GM23338 (cell line): Measurements from ENCODE around the gene ADD1. TPM values are rescaled to one million over a fixed set of nuclear protein-coding genes. Genes with fewer than 3 reads are reported as not detected.
"Not testable (repeated sequence)": the region's sequence is repeated elsewhere in the genome, so short reads cannot be mapped to it uniquely, and the experiment has no call there.

Source experiments
- ATAC-seq: fragments of 200-7000 bp; cut with Tn5 transposase; 3 replicates; pipeline ENCODE4 v1.9.1; 2020
- DNase-seq: peaks from one replicate; pipeline ENCODE4 v3.0.0-alpha.2; 2015; ENCODE audit warnings: low spot score
- H2AFZ ChIP-seq: fragments of 200-600 bp; sonication (generic); 2 replicates; pipeline ENCODE4 v1.8.0; 2016; ENCODE audit warnings: antibody characterized with exemption, mild to moderate bottlenecking, moderate library complexity
- H3F3A ChIP-seq: fragments of 200-600 bp; sonication (generic); replicated peaks from 2 replicates; pipeline ENCODE4 v1.8.0; 2017; ENCODE audit warnings: antibody characterized with exemption, mixed run types, low read depth
- H3K27ac ChIP-seq: fragments of 200-600 bp; sonication (generic); 2 replicates; pipeline ENCODE4 v1.6.1; 2016; ENCODE audit warnings: low read depth
- H3K27me3 ChIP-seq: fragments of 200-600 bp; sonication (generic); 2 replicates; pipeline ENCODE4 v1.8.0; 2016; ENCODE audit warnings: mild to moderate bottlenecking, mixed run types, moderate library complexity; ENCODE audit not compliant: insufficient read depth
- H3K36me3 ChIP-seq: fragments of 200-600 bp; sonication (generic); 2 replicates; pipeline ENCODE4 v1.8.0; 2016; ENCODE audit warnings: mild to moderate bottlenecking; ENCODE audit not compliant: insufficient read depth
- H3K4me1 ChIP-seq: fragments of 200-600 bp; sonication (generic); 2 replicates; pipeline ENCODE4 v1.8.0; 2016; ENCODE audit warnings: mild to moderate bottlenecking, moderate library complexity; ENCODE audit not compliant: insufficient read depth
- H3K4me2 ChIP-seq: fragments of 200-600 bp; sonication (generic); 2 replicates; pipeline ENCODE4 v1.7.1; 2017; ENCODE audit warnings: mixed run types
- H3K4me3 ChIP-seq: fragments of 200-600 bp; sonication (generic); 2 replicates; pipeline ENCODE4 v1.6.1; 2016; ENCODE audit warnings: mixed run types
- H3K79me2 ChIP-seq: fragments of 200-600 bp; sonication (generic); replicated peaks from 2 replicates; pipeline ENCODE4 v1.8.0; 2017; ENCODE audit warnings: mild to moderate bottlenecking; ENCODE audit not compliant: insufficient read depth
- H3K9me2 ChIP-seq: fragments of 200-600 bp; sonication (generic); 2 replicates; pipeline ENCODE4 v1.8.0; 2017; ENCODE audit not compliant: insufficient read depth
- H4K20me1 ChIP-seq: fragments of 200-600 bp; sonication (generic); replicated peaks from 2 replicates; pipeline ENCODE4 v1.8.0; 2017; ENCODE audit warnings: mild to moderate bottlenecking; ENCODE audit not compliant: insufficient read depth
- H3K27ac Mint-ChIP-seq: 2 replicates; pipeline ENCODE4 v1.8.0; 2020; ENCODE audit warnings: inconsistent platforms, mild to moderate bottlenecking, moderate library complexity, mixed read lengths
- H3K27me3 Mint-ChIP-seq: 3 replicates; pipeline ENCODE4 v1.8.0; 2022; ENCODE audit warnings: low read depth, mild to moderate bottlenecking, moderate library complexity, mixed read lengths, inconsistent platforms; ENCODE audit not compliant: insufficient read depth, poor library complexity
- H3K36me3 Mint-ChIP-seq: 3 replicates; pipeline ENCODE4 v1.8.0; 2021; ENCODE audit warnings: low read depth, mild to moderate bottlenecking, inconsistent platforms, moderate library complexity, mixed read lengths
- H3K4me1 Mint-ChIP-seq: 3 replicates; pipeline ENCODE4 v1.8.0; 2020; ENCODE audit warnings: mild to moderate bottlenecking, inconsistent platforms, mixed read lengths
- H3K4me3 Mint-ChIP-seq: 3 replicates; pipeline ENCODE4 v1.8.0; 2021; ENCODE audit warnings: moderate library complexity, mild to moderate bottlenecking, inconsistent platforms, mixed read lengths
- H3K9me3 Mint-ChIP-seq: 3 replicates; pipeline ENCODE4 v1.8.0; 2020; ENCODE audit warnings: moderate library complexity, mild to moderate bottlenecking, inconsistent platforms, mixed read lengths
- CREB1 ChIP-seq: fragments of 250-450 bp; sonication (Bioruptor Pico); IDR thresholded peaks from 2 replicates; pipeline ENCODE4 v1.5.0; 2020; ENCODE audit warnings: low read depth, mild to moderate bottlenecking, moderate library complexity
- CTCF ChIP-seq, 2 experiments: fragments of 200-600 bp in 1 of 2; sonication (generic) in 1 of 2; conservative IDR thresholded peaks; 2 replicates each; pipeline versions ENCODE4 v1.5.1 to v1.6.1; 2016 to 2017; ENCODE audit warnings: antibody characterized with exemption in 2 of 2, low read depth in 2 of 2, mild to moderate bottlenecking in 2 of 2, moderate library complexity in 1 of 2
- EZH2 ChIP-seq: fragments of 200-600 bp; sonication (generic); IDR thresholded peaks from one replicate; pipeline ENCODE4 v1.8.0; 2017; ENCODE audit warnings: antibody characterized with exemption, mild to moderate bottlenecking, low read depth; ENCODE audit not compliant: unreplicated experiment
- JUNB ChIP-seq: IDR thresholded peaks from one replicate; pipeline ENCODE4 v1.6.1; 2016; ENCODE audit warnings: antibody characterized with exemption; ENCODE audit not compliant: unreplicated experiment
- NANOG ChIP-seq: IDR thresholded peaks from 2 replicates; pipeline ENCODE4 v1.6.1; 2016; ENCODE audit warnings: antibody characterized with exemption, borderline replicate concordance
- POLR2AphosphoS5 ChIP-seq: IDR thresholded peaks from 2 replicates; pipeline ENCODE4 v1.6.1; 2016; ENCODE audit warnings: antibody characterized with exemption, low read depth
- REST ChIP-seq: IDR thresholded peaks from one replicate; pipeline ENCODE4 v1.6.1; 2018; ENCODE audit warnings: antibody characterized with exemption; ENCODE audit not compliant: unreplicated experiment
- STAT1 ChIP-seq: IDR thresholded peaks from one replicate; pipeline ENCODE4 v1.6.1; 2016; ENCODE audit warnings: antibody characterized with exemption; ENCODE audit not compliant: unreplicated experiment
- ZNF114 ChIP-seq: fragments of 250-450 bp; sonication (Bioruptor Pico); IDR thresholded peaks from 2 replicates; pipeline ENCODE4 v1.5.0; 2020; ENCODE audit warnings: mild to moderate bottlenecking, moderate library complexity
- polyA plus RNA-seq: library from polyadenylated mRNA; unstranded; fragments of >200 nt; fragmentation: Nextera tagmentation; extraction: Ambion mirVana; gene quantifications from 2 replicates; pipeline ENCODE4 v1.2.1, GENCODE V29; 2016
- total RNA-seq: library from RNA; depleted of rRNA; stranded (reverse); fragments of >200 nt; shearing (Covaris generic); gene quantifications from 2 replicates; pipeline ENCODE4 v1.2.3, GENCODE V29; 2014

Gene ADD1
- total and polyA plus RNA-seq, 2 experiments from 2014 or later, result 126 to 144 TPM

- H3K27ac ChIP-seq, H2AFZ ChIP-seq, H3K27ac Mint-ChIP-seq, H3K4me1 ChIP-seq, DNase-seq, H3K27me3 ChIP-seq, H3K4me2 ChIP-seq, ATAC-seq, H3K4me1 Mint-ChIP-seq, H3K4me3 Mint-ChIP-seq: not testable (repeated sequence)
- Mint-ChIP-seq H3K9me3 (peaks cover 43% of the 10 kb centered on the region), H3K36me3 (peaks cover 98% of the 10 kb centered on the region), H3K27me3 (peaks cover 24% of the 10 kb centered on the region)
- peaks cover 52% of the 10 kb centered on the region for H3K79me2 ChIP-seq
- peaks cover 21% of the 10 kb centered on the region for H3F3A ChIP-seq
- H4K20me1 ChIP-seq, result peaks cover 12% of the 10 kb centered on the region
- peak in 1 of 2 experiments; percentile 57 for TF ChIP-seq CTCF (conservative IDR thresholded peaks at IDR 0.05; ENCODE audit: low read depth in 2 of 2)
- 0 out of 2 replicates have a peak overlapping the region, but pooled peaks have one; percentile 28 for H3K4me3 ChIP-seq
- H3K9me2 ChIP-seq, result 0 out of 2 replicates have a peak, but pooled peaks cover 12% of the 10 kb centered on the region
- H3K36me3 ChIP-seq, result peaks cover 64% of the 10 kb centered on the region
Observed at GRCh38 chr4:2955186-2956044, 111.8 kb downstream of the ADD1 start.

GRCh38 chr4:2958446-2958845 lies 114.8 kb downstream of the ADD1 start:
- Histone ChIP-seq H2AFZ (no peak overlapping the region), H4K20me1 (peaks cover 9% of the 10 kb centered on the region), H3K36me3 (peaks cover 37% of the 10 kb centered on the region), H3K4me1 (no peaks in the 10 kb centered on the region), H3K9me2 (0 out of 2 replicates have a peak, but pooled peaks cover 12% of the 10 kb centered on the region), H3K27me3 (0 out of 2 replicates have a peak, but pooled peaks cover 3% of the 10 kb centered on the region), H3F3A (peaks cover 32% of the 10 kb centered on the region), H3K79me2 (peaks cover 69% of the 10 kb centered on the region), H3K4me3 (no peak overlapping the region), H3K4me2 (no peak overlapping the region), H3K27ac (no peak overlapping the region)
- ATAC-seq (no peak), DNase-seq (no peak)
- H3K4me3 Mint-ChIP-seq, result no peak overlapping the region
- H3K9me3 Mint-ChIP-seq, result peaks cover 43% of the 10 kb centered on the region
- peaks cover 68% of the 10 kb centered on the region for H3K36me3 Mint-ChIP-seq
- no peak overlapping the region for H3K27ac Mint-ChIP-seq
- H3K4me1 Mint-ChIP-seq, result peaks cover 7% of the 10 kb centered on the region
- peaks cover 24% of the 10 kb centered on the region for H3K27me3 Mint-ChIP-seq
- TF ChIP-seq EZH2 (no peak), REST (no peak), CREB1 (CRISPR knock-in tag) (no peak), STAT1 (no peak), NANOG (no peak), ZNF114 (CRISPR knock-in tag) (no peak), CTCF (conservative IDR thresholded peaks at IDR 0.05; ENCODE audit: low read depth in 2 of 2) (no peak), POLR2AphosphoS5 (no peak), JUNB (no peak)

GRCh38 chr4:2960450-2960849 lies 116.8 kb downstream of the ADD1 start:
- H3K27ac Mint-ChIP-seq, DNase-seq, H3K4me3 Mint-ChIP-seq, H2AFZ ChIP-seq, H3K4me2 ChIP-seq, H3K4me1 ChIP-seq, H4K20me1 ChIP-seq, H3K4me3 ChIP-seq, ATAC-seq, H3K27ac ChIP-seq: not testable (repeated sequence)
- Histone ChIP-seq H3F3A (peaks cover 26% of the 10 kb centered on the region), H3K36me3 (peaks cover 25% of the 10 kb centered on the region), H3K27me3 (peaks cover 14% of the 10 kb centered on the region), H3K9me2 (0 out of 2 replicates have a peak, but pooled peaks cover 11% of the 10 kb centered on the region), H3K79me2 (peaks cover 66% of the 10 kb centered on the region)
- Mint-ChIP-seq H3K27me3 (peaks cover 23% of the 10 kb centered on the region), H3K36me3 (peaks cover 52% of the 10 kb centered on the region), H3K4me1 (peaks cover 11% of the 10 kb centered on the region), H3K9me3 (peaks cover 29% of the 10 kb centered on the region)
